HepG2 (cell line): ENCODE results near the gene P4HB. TPM values are rescaled to one million over a fixed set of nuclear protein-coding genes. Genes with fewer than 3 reads are reported as not detected.

Experiments
- ATF7-NPFF ChIP-seq: sonication (generic); formaldehyde crosslinking; IDR thresholded peaks from 2 replicates; pipeline ENCODE4 v1.8.1; 2023; ENCODE audit warnings: mild to moderate bottlenecking, low read depth, missing genetic modification reagents, moderate library complexity
- CC2D1A ChIP-seq: sonication (generic); formaldehyde crosslinking; IDR thresholded peaks from 2 replicates; pipeline ENCODE4 v1.8.1; 2023; ENCODE audit warnings: mild to moderate bottlenecking, missing genetic modification reagents
- CHCHD3 ChIP-seq: sonication (generic); formaldehyde crosslinking; IDR thresholded peaks from 2 replicates; pipeline ENCODE4 v1.8.0; 2022; ENCODE audit warnings: mild to moderate bottlenecking, missing genetic modification reagents, moderate library complexity
- EEA1 ChIP-seq: sonication (generic); formaldehyde crosslinking; IDR thresholded peaks from 2 replicates; pipeline ENCODE4 v1.5.1; 2020; ENCODE audit warnings: mild to moderate bottlenecking, missing genetic modification reagents, borderline replicate concordance
- MATR3 ChIP-seq: sonication (generic); formaldehyde crosslinking; IDR thresholded peaks from 2 replicates; pipeline ENCODE4 v1.4.0; 2020; ENCODE audit warnings: missing genetic modification reagents
- MEIS2 ChIP-seq: sonication (generic); formaldehyde crosslinking; IDR thresholded peaks from 2 replicates; pipeline ENCODE4 v1.9.0; 2021; ENCODE audit warnings: mild to moderate bottlenecking, missing genetic modification reagents
- MYC ChIP-seq: sonication (generic); formaldehyde crosslinking; IDR thresholded peaks from 2 replicates; pipeline ENCODE4 v1.9.0; 2021; ENCODE audit warnings: missing genetic modification reagents, borderline replicate concordance
- MZF1 ChIP-seq: sonication (generic); formaldehyde crosslinking; IDR thresholded peaks from 2 replicates; pipeline ENCODE4 v1.8.1; 2023; ENCODE audit warnings: mild to moderate bottlenecking, missing genetic modification reagents, borderline replicate concordance
- RAD21 ChIP-seq: fragments of 450-650 bp; formaldehyde crosslinking; IDR thresholded peaks from 2 replicates; pipeline ENCODE4 v1.5.0; 2020; ENCODE audit warnings: mild to moderate bottlenecking
- SALL2 ChIP-seq: sonication (generic); formaldehyde crosslinking; IDR thresholded peaks from 2 replicates; pipeline ENCODE4 v1.8.1; 2023; ENCODE audit warnings: mild to moderate bottlenecking, missing genetic modification reagents, inconsistent platforms
- SCMH1 ChIP-seq: sonication (generic); formaldehyde crosslinking; IDR thresholded peaks from 2 replicates; pipeline ENCODE4 v1.9.0; 2021; ENCODE audit warnings: missing genetic modification reagents, mild to moderate bottlenecking, borderline replicate concordance
- SNAPC2 ChIP-seq: sonication (generic); formaldehyde crosslinking; IDR thresholded peaks from 2 replicates; pipeline ENCODE4 v1.8.1; 2022; ENCODE audit warnings: mild to moderate bottlenecking, missing genetic modification reagents
- THAP11 ChIP-seq: IDR thresholded peaks from 2 replicates; pipeline ENCODE4 v1.6.1; 2016; ENCODE audit warnings: missing biosample characterization, missing genetic modification reagents
- YY1 ChIP-seq: IDR thresholded peaks from 2 replicates; pipeline ENCODE4 v1.6.1; 2011; ENCODE audit warnings: low read length, low read depth, moderate library complexity, mild to moderate bottlenecking; ENCODE audit not compliant: insufficient read depth, insufficient replicate concordance
- ZEB1 ChIP-seq: IDR thresholded peaks from 2 replicates; pipeline ENCODE4 v1.6.1; 2012; ENCODE audit warnings: mild to moderate bottlenecking, low read depth, inconsistent platforms; ENCODE audit not compliant: insufficient replicate concordance
- ZIK1 ChIP-seq: sonication (generic); formaldehyde crosslinking; IDR thresholded peaks from 2 replicates; pipeline ENCODE4 v1.5.0; 2020; ENCODE audit warnings: mild to moderate bottlenecking, low read depth, missing genetic modification reagents, borderline replicate concordance
- ZNF121 ChIP-seq: sonication (generic); formaldehyde crosslinking; IDR thresholded peaks from 2 replicates; pipeline ENCODE4 v1.5.0; 2020; ENCODE audit warnings: mild to moderate bottlenecking, missing genetic modification reagents
- ZNF383 ChIP-seq: sonication (generic); formaldehyde crosslinking; IDR thresholded peaks from 2 replicates; pipeline ENCODE4 v1.4.0; 2020; ENCODE audit warnings: missing genetic modification reagents, mild to moderate bottlenecking, borderline replicate concordance
- ZNF441 ChIP-seq: sonication (generic); formaldehyde crosslinking; IDR thresholded peaks from 2 replicates; pipeline ENCODE4 v1.7.0; 2021; ENCODE audit warnings: missing genetic modification reagents, borderline replicate concordance
- ZNF724P ChIP-seq: sonication (generic); formaldehyde crosslinking; IDR thresholded peaks from 2 replicates; pipeline ENCODE4 v1.8.0; 2022; ENCODE audit warnings: missing genetic modification reagents, borderline replicate concordance
- ZNF746 ChIP-seq: sonication (generic); formaldehyde crosslinking; IDR thresholded peaks from 2 replicates; pipeline ENCODE4 v1.8.0; 2022; ENCODE audit warnings: mild to moderate bottlenecking, missing genetic modification reagents
- polyA plus RNA-seq, 8 experiments: library from polyadenylated mRNA; depleted of rRNA in 3 of 8; stranded (reverse) in 7 of 8; unstranded in 1 of 8; fragments of >200 nt; fragmentation: Illumina TruSeq in 4 of 8; extraction: Trizol in 4 of 8; gene quantifications; 2 replicates each; pipeline versions ENCODE4 v1.2.1 to v1.2.3, GENCODE V29; 2011 to 2016; ENCODE audit warnings: low read depth in 4 of 8, missing spikeins in 1 of 8, mixed read lengths in 1 of 8; ENCODE audit not compliant: insufficient read depth in 1 of 8
- total RNA-seq, 5 experiments: library from RNA; depleted of rRNA; stranded (reverse); fragments of >200 nt; fragmentation: Illumina TruSeq; extraction: Trizol; gene quantifications; 2 replicates each; pipeline ENCODE4 v1.2.3, GENCODE V29; 2016; ENCODE audit warnings: low read depth in 1 of 5
- TF ChIP-seq, protein P1 (sequence below): IDR thresholded peaks from 2 replicates; pipeline ENCODE4 v1.6.1; 2016; ENCODE audit warnings: low read depth, control low read depth
- TF ChIP-seq, protein P2 (sequence below): sonication (generic); formaldehyde crosslinking; IDR thresholded peaks from 2 replicates; pipeline ENCODE4 v1.8.1; 2023; ENCODE audit warnings: missing genetic modification reagents, mild to moderate bottlenecking, borderline replicate concordance
- TF ChIP-seq, protein P3 (sequence below): sonication (generic); formaldehyde crosslinking; IDR thresholded peaks from 2 replicates; pipeline ENCODE4 v1.4.0; 2020; ENCODE audit warnings: missing genetic modification reagents; ENCODE audit errors: not compliant biosample characterization
- TF ChIP-seq, protein P4 (sequence below): sonication (generic); formaldehyde crosslinking; IDR thresholded peaks from 2 replicates; pipeline ENCODE4 v1.8.1; 2022; ENCODE audit warnings: low read depth, mild to moderate bottlenecking, missing genetic modification reagents

Gene P4HB
- total and polyA plus RNA-seq, 2 of the 13 experiments (the other 11 are each of a cell fraction or from before 2014, with no cell fraction given) = 185 to 782 TPM

DNA sequence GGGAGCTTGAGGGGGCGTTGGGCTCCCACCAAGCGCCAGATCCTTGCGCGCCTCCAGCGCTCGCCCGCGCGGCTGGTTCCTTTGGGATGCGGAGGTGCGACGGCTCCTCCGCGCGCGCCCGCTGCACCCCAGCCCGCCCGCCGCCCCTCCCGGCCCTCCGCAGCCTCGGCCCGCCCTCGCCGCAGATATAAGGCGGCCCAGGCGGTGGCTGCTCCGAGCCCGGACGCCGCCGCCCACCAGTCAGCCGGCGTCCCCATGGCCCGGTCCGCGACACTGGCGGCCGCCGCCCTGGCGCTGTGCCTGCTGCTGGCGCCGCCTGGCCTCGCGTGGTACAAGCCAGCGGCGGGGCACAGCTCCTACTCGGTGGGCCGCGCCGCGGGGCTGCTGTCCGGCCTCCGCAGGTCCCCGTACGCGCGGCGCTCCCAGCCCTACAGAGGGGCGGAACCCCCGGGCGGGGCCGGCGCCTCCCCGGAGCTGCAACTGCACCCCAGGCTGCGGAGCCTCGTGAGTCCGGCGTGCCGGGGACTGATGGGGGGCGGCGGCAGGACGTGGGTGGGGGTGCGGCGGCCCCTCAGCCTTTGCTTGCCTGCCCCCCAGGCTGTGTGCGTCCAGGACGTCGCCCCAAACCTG lies 41.8 kb upstream of the P4HB start, which contains the start of gene NPB (continued):
- TF ChIP-seq ZEB1 (no peak), ZNF724P (CRISPR knock-in tag) (peak; percentile 94; the same call in 1 of the 2 replicates), ATF7-NPFF (CRISPR knock-in tag) (peak; percentile 86; the same call in 1 of the 2 replicates), ZIK1 (CRISPR knock-in tag) (0 out of 2 replicates have a peak, but pooled peaks have one; percentile 37), SCMH1 (no peak), SALL2 (CRISPR knock-in tag) (peak; percentile 42; the same call in 1 of the 2 replicates), MATR3 (CRISPR knock-in tag) (no peak), EEA1 (CRISPR knock-in tag) (no peak), MEIS2 (peak; percentile 53; the same call in 1 of the 2 replicates), MYC (peak; percentile 43; the same call in 1 of the 2 replicates), ZNF121 (CRISPR knock-in tag) (0 out of 2 replicates have a peak, but pooled peaks have one; percentile 58), ZNF383 (peak; percentile 31; the same call in 1 of the 2 replicates), CC2D1A (CRISPR knock-in tag) (no peak), CHCHD3 (CRISPR knock-in tag) (peak; percentile 81; the same call in 1 of the 2 replicates), RAD21 (peak; percentile 46), THAP11 (peak; percentile 37; the same call in 1 of the 2 replicates), YY1 (peak; percentile 47), ZNF441 (CRISPR knock-in tag) (peak; percentile 32; the same call in 1 of the 2 replicates), MZF1 (CRISPR knock-in tag) (no peak), SNAPC2 (CRISPR knock-in tag) (no peak), ZNF746 (CRISPR knock-in tag) (no peak)
- TF ChIP-seq, protein P1, sequence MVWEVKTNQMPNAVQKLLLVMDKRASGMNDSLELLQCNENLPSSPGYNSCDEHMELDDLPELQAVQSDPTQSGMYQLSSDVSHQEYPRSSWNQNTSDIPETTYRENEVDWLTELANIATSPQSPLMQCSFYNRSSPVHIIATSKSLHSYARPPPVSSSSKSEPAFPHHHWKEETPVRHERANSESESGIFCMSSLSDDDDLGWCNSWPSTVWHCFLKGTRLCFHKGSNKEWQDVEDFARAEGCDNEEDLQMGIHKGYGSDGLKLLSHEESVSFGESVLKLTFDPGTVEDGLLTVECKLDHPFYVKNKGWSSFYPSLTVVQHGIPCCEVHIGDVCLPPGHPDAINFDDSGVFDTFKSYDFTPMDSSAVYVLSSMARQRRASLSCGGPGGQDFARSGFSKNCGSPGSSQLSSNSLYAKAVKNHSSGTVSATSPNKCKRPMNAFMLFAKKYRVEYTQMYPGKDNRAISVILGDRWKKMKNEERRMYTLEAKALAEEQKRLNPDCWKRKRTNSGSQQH (CRISPR knock-in tag) = no peak
- TF ChIP-seq, protein P2, sequence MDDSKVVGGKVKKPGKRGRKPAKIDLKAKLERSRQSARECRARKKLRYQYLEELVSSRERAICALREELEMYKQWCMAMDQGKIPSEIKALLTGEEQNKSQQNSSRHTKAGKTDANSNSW = 0 out of 2 replicates have a peak, but pooled peaks have one; percentile 28
- TF ChIP-seq, protein P3, sequence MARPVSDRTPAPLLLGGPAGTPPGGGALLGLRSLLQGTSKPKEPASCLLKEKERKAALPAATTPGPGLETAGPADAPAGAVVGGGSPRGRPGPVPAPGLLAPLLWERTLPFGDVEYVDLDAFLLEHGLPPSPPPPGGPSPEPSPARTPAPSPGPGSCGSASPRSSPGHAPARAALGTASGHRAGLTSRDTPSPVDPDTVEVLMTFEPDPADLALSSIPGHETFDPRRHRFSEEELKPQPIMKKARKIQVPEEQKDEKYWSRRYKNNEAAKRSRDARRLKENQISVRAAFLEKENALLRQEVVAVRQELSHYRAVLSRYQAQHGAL (CRISPR knock-in tag) = no peak
- TF ChIP-seq, protein P4, sequence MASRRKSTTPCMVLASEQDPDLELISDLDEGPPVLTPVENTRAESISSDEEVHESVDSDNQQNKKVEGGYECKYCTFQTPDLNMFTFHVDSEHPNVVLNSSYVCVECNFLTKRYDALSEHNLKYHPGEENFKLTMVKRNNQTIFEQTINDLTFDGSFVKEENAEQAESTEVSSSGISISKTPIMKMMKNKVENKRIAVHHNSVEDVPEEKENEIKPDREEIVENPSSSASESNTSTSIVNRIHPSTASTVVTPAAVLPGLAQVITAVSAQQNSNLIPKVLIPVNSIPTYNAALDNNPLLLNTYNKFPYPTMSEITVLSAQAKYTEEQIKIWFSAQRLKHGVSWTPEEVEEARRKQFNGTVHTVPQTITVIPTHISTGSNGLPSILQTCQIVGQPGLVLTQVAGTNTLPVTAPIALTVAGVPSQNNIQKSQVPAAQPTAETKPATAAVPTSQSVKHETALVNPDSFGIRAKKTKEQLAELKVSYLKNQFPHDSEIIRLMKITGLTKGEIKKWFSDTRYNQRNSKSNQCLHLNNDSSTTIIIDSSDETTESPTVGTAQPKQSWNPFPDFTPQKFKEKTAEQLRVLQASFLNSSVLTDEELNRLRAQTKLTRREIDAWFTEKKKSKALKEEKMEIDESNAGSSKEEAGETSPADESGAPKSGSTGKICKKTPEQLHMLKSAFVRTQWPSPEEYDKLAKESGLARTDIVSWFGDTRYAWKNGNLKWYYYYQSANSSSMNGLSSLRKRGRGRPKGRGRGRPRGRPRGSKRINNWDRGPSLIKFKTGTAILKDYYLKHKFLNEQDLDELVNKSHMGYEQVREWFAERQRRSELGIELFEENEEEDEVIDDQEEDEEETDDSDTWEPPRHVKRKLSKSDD = peak; percentile 34
